Measurements from ENCODE around the gene HS2ST1.
"Not testable (repeated sequence)": the region's sequence is repeated elsewhere in the genome, so short reads cannot be mapped to it uniquely, and the experiment has no call there.

HS2ST1 gene

DNA sequence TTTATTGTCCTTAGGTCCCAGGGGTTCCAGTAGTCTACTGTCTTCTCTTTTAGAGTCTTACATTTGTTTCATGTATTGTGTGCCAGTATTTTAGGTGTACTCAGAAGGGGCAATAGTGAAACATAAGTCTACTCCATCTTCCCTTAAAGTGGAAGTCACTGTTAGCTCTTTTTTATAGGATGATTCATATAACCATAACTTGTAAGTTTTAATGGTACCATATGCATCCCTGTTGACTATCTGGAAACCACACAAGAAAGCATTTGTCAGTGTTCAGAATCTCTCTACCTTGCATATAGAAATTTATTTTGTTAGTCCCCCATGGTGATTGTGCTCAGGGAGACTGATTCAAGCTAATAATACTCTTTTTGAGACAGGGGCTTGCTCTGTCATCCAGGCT is 149.9 kb downstream of the HS2ST1 start:
- H3K4me1 Mint-ChIP-seq = peaks cover 7% of the 10 kb centered on the region
- H3K27me3 Mint-ChIP-seq = no peaks in the 10 kb centered on the region
- CTCF ChIA-PET = no interaction called here
- H3K36me3 Mint-ChIP-seq = peaks cover 3% of the 10 kb centered on the region
- no peak overlapping the region for H3K4me3 Mint-ChIP-seq
- H3K9me3 Mint-ChIP-seq = peaks cover 8% of the 10 kb centered on the region
- no peak for DNase-seq
- H3K27ac Mint-ChIP-seq = no peak overlapping the region

GRCh38 chr1:87064986-87065385 is 150.6 kb downstream of the HS2ST1 start:
- Mint-ChIP-seq H3K36me3 (peaks cover 3% of the 10 kb centered on the region), H3K9me3 (peaks cover 8% of the 10 kb centered on the region), H3K27ac (no peak overlapping the region), H3K4me1 (peaks cover 7% of the 10 kb centered on the region), H3K4me3 (no peak overlapping the region), H3K27me3 (no peaks in the 10 kb centered on the region)
- CTCF ChIA-PET = no interaction called here
- no peak for DNase-seq

- CTCF ChIA-PET, H3K9me3 Mint-ChIP-seq, H3K27me3 Mint-ChIP-seq, DNase-seq, H3K27ac Mint-ChIP-seq, H3K4me1 Mint-ChIP-seq, H3K4me3 Mint-ChIP-seq, H3K36me3 Mint-ChIP-seq: not testable (repeated sequence)
Measured at GRCh38 chr1:87066708-87067107, 152.3 kb downstream of the HS2ST1 start.

DNA sequence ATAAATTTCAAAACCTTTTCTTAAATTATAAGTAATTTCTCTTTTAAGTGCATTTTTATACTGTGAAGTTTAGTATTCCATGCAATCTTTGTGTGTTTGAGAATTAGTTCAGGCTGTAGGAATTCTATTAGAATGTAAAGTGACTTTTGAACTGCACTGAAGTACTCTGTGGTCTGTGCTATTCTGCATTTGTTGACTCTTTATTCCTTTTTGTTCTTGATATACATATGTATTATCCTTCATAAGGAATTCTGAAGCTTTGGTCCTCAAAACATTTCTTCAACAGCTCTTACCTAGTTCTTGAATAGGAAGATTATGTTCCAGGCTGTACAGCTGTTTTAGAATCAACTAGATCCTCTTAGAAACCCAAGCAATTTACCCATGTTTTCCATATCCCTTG is 158.0 kb downstream of the HS2ST1 start:
- Mint-ChIP-seq H3K27ac (no peak overlapping the region), H3K4me3 (no peak overlapping the region), H3K9me3 (no peaks in the 10 kb centered on the region), H3K27me3 (no peaks in the 10 kb centered on the region), H3K36me3 (peaks cover 3% of the 10 kb centered on the region), H3K4me1 (no peaks in the 10 kb centered on the region)
- no peak for DNase-seq
- CTCF ChIA-PET = no interaction called here

DNA sequence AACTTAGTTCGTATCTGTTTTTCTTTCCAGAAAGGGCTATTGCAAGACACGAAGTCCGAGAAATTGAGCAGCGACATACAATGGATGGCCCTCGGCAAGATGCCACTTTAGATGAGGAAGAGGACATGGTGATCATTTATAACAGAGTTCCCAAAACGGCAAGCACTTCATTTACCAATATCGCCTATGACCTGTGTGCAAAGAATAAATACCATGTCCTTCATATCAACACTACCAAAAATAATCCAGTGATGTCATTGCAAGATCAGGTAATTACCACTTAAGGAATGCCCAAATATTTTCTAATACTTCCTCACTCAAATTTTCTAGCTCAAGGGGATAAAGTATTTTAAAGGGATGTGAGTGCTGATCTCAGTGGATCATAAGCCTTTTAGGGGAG is 158.5 kb downstream of the HS2ST1 start:
- H3K36me3 Mint-ChIP-seq = peaks cover 1% of the 10 kb centered on the region
- no peaks in the 10 kb centered on the region for H3K4me1 Mint-ChIP-seq
- no peaks in the 10 kb centered on the region for H3K9me3 Mint-ChIP-seq
- DNase-seq = no peak
- CTCF ChIA-PET = no interaction called here
- H3K27me3 Mint-ChIP-seq = no peaks in the 10 kb centered on the region
- H3K27ac Mint-ChIP-seq = no peak overlapping the region
- no peak overlapping the region for H3K4me3 Mint-ChIP-seq

DNA sequence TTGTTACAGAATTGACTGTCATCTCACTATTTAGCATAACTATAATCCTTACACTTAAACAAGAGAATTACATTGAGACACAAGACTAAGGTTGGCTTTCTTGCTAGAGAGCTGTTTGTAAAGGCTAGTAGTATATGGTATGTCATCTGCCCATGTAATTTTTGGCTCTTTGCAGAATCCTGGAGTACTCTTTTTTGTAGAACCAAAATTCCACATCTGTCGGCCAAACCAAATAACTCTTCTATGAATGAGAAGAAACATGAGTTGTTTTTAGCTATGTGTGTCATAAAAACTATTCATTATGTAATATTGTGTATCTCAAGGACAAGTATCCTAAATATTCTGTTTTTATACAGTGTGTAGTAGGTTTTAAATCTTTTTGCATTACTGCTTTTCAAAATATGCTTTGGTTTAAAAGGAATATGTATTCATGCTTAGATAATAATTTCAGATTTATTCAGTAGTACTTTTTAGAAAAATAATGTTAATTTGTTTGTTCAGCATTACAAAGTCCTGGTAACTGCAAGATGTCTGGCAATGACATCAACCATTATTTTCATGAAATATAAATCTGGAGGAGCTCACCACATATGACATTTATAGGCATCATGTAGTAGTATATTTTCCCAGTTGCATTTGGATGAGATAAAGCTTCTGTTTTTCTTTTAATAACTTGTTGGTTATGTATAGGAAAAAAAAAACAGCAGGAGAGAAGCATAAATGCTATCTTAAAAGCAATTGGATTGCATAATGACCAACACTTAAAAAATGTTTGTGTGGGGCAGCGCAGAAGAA is 159.8 kb downstream of the HS2ST1 start:
- Mint-ChIP-seq H3K9me3 (no peaks in the 10 kb centered on the region), H3K27me3 (no peaks in the 10 kb centered on the region), H3K4me3 (no peak overlapping the region), H3K36me3 (peaks cover 1% of the 10 kb centered on the region), H3K27ac (no peak overlapping the region), H3K4me1 (no peaks in the 10 kb centered on the region)
- CTCF ChIA-PET = interaction anchor here (1.0 kb wide), 1 partner anchor 9 kb away, joined by 4 read pairs; no protein-coding TSS in a partner anchor
- no peak for DNase-seq

DNA sequence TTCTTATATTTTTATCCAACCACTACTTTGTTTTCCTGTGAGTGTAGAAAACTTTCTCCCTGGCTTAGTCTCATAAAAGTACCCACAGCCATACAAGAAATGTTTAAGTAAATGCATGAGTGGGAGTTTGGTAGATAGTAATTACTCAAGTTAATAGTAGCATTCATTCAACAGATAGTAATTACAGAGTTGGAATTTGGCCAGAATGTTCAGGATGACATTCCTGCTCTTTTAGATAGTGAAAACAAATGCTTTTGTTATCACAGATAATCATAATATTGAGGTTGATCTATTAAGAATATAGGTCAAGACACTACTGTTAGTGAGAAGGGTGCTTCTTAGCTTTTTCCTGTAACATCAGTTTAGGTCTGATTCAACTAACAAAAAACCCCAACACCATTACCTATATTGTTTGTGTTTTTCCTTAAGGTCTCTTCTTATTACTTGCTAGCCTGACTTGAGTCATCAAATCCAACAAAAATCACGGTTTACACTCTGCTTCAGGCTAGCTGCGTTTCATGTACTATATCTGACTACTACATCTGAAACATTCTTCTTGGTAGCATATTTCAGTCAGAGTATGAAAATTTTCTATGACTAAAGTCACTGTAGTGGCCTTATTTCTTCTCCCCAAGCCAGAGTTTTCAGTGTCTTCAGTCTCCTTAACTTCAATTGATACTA is 163.7 kb downstream of the HS2ST1 start:
- no peak for DNase-seq
- no peaks in the 10 kb centered on the region for H3K9me3 Mint-ChIP-seq
- no peak overlapping the region for H3K27ac Mint-ChIP-seq
- H3K36me3 Mint-ChIP-seq = peaks cover 1% of the 10 kb centered on the region
- H3K27me3 Mint-ChIP-seq = no peaks in the 10 kb centered on the region
- H3K4me3 Mint-ChIP-seq = no peak overlapping the region
- CTCF ChIA-PET = no interaction called here
- H3K4me1 Mint-ChIP-seq = no peaks in the 10 kb centered on the region

GRCh38 chr1:87084244-87084836 is 169.9 kb downstream of the HS2ST1 start:
- no peak overlapping the region for H3K27ac Mint-ChIP-seq
- peaks cover 6% of the 10 kb centered on the region for H3K4me1 Mint-ChIP-seq
- no peaks in the 10 kb centered on the region for H3K36me3 Mint-ChIP-seq

DNA sequence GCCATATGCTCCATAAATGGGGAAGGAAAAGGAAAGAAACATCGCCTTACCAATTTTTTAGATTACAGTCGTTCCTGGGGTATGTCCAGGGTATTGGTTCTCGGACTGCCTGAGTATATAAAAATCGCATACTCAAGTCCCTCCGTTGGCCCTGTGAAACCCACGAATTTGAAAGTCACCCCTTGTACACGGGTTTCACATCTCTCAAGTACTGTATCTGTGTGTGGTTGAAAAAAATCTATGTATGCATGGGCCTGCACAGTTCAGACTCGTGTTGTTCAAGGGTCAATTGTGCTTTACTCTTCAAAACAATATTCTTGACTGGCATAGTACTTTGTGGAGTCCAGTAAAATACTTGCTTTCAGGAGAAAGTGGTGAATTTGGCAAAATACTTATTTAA is 171.7 kb downstream of the HS2ST1 start:
- H3K4me1 Mint-ChIP-seq = peaks cover 11% of the 10 kb centered on the region
- no peak for DNase-seq
- H3K9me3 Mint-ChIP-seq = no peaks in the 10 kb centered on the region
- CTCF ChIA-PET = interaction anchor here (0.8 to 5.8 kb wide), 5 partner anchors 11 to 585 kb away, joined by 3 to 52 read pairs (median 3); partner anchors contain the start of gene SH3GLB1
- no peak overlapping the region for H3K27ac Mint-ChIP-seq
- no peaks in the 10 kb centered on the region for H3K36me3 Mint-ChIP-seq
- no peak overlapping the region for H3K4me3 Mint-ChIP-seq
- H3K27me3 Mint-ChIP-seq = no peaks in the 10 kb centered on the region

More at GRCh38 chr1:87084244-87084836, 169.9 kb downstream of the HS2ST1 start:
- Mint-ChIP-seq H3K4me3 (no peak overlapping the region), H3K9me3 (no peaks in the 10 kb centered on the region), H3K27me3 (no peaks in the 10 kb centered on the region)
- CTCF ChIA-PET = interaction anchor here (0.8 to 5.8 kb wide), 24 partner anchors 10 to 583 kb away, joined by 3 to 52 read pairs (median 3); partner anchors contain the start of genes HS2ST1 and SELENOF
- no peak for DNase-seq

- no peaks in the 10 kb centered on the region for H3K36me3 Mint-ChIP-seq
- H3K27ac Mint-ChIP-seq = no peak overlapping the region
- CTCF ChIA-PET = interaction anchor here (4.1 kb wide), 1 partner anchor 255 kb away, joined by 11 read pairs; no protein-coding TSS in a partner anchor
- no peaks in the 10 kb centered on the region for H3K27me3 Mint-ChIP-seq
- no peaks in the 10 kb centered on the region for H3K9me3 Mint-ChIP-seq
- H3K4me3 Mint-ChIP-seq = no peak overlapping the region
- DNase-seq = no peak
- peaks cover 11% of the 10 kb centered on the region for H3K4me1 Mint-ChIP-seq
Measured at GRCh38 chr1:87089070-87089736, 174.8 kb downstream of the HS2ST1 start.

DNA sequence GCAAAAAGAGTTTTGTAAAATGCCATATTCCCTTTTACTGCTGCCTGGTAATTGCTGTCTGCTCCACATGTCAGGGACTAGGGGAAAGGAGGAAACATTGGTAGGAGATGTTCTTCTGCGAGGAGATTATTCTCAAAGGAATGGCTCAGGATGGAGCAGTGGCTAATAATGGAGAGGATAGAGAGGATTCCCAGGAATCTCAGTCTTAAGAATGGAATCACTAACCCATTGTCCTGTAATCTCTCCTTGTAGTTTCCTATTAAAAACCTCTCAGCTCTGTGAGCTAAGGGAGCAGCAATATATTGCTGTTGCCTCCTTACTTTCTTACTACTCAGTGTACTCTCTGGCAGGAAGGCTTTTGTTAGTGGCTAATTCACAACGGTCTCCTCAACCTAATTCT is 175.4 kb downstream of the HS2ST1 start:
- H3K4me3 Mint-ChIP-seq = no peak overlapping the region
- no peaks in the 10 kb centered on the region for H3K27me3 Mint-ChIP-seq
- CTCF ChIA-PET = interaction anchor here (4.1 kb wide), 1 partner anchor 256 kb away, joined by 11 read pairs; no protein-coding TSS in a partner anchor
- H3K36me3 Mint-ChIP-seq = no peaks in the 10 kb centered on the region
- H3K4me1 Mint-ChIP-seq = peaks cover 11% of the 10 kb centered on the region
- no peak overlapping the region for H3K27ac Mint-ChIP-seq
- no peak for DNase-seq
- no peaks in the 10 kb centered on the region for H3K9me3 Mint-ChIP-seq

GRCh38 chr1:87091425-87091824 is 177.0 kb downstream of the HS2ST1 start:
- Mint-ChIP-seq H3K36me3 (no peaks in the 10 kb centered on the region), H3K9me3 (no peaks in the 10 kb centered on the region), H3K27me3 (no peaks in the 10 kb centered on the region), H3K4me1 (peaks cover 11% of the 10 kb centered on the region), H3K4me3 (no peak overlapping the region), H3K27ac (no peak overlapping the region)
- DNase-seq = no peak
- CTCF ChIA-PET = no interaction called here

DNA sequence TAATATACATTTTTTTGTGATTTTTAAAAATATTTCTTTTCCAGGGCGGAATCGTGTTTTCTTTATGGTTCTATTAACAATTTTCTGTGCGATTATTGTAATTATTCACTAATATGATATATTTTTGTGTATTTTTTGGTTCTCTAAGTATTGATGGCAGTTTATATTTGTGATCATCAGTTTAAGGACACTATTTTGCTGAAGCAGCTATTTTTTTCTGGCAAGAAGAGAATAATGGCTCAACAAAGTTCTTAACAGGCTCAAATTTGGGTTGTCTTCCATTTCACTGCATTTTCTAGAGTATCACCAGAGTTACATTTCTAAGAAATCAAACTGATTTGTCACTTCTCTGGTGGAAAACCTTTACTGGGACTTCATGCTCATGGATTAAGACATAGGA is 178.4 kb downstream of the HS2ST1 start:
- CTCF ChIA-PET = no interaction called here
- no peak overlapping the region for H3K4me3 Mint-ChIP-seq
- peaks cover 11% of the 10 kb centered on the region for H3K4me1 Mint-ChIP-seq
- no peak for DNase-seq
- no peak overlapping the region for H3K27ac Mint-ChIP-seq
- no peaks in the 10 kb centered on the region for H3K27me3 Mint-ChIP-seq
- no peaks in the 10 kb centered on the region for H3K36me3 Mint-ChIP-seq
- no peaks in the 10 kb centered on the region for H3K9me3 Mint-ChIP-seq

DNA sequence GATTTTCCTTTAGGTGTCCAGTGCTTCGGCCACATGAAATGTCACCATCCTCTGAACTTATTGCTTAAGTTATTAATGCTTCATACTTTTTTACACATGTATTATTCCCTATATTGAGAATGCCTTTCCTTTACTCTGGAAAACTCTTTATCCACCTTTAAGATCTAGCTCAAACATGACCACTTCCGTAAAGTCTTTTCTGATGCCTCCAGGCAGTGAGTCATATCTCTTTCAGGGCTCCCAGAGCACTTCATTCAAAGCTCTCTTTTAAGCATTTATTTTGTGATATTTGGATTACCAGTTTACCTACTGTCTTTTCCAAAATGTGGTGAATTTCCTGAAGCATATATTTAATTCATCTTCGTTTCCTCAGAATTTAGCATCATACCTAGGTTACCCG is 178.9 kb downstream of the HS2ST1 start:
- CTCF ChIA-PET = interaction anchor here (1.0 kb wide), 1 partner anchor 10 kb away, joined by 3 read pairs; no protein-coding TSS in a partner anchor

More for the DNA sequence above, 178.9 kb downstream of the HS2ST1 start:
- Mint-ChIP-seq H3K9me3 (no peaks in the 10 kb centered on the region), H3K27ac (no peak overlapping the region), H3K27me3 (no peaks in the 10 kb centered on the region), H3K4me1 (peaks cover 11% of the 10 kb centered on the region), H3K36me3 (no peaks in the 10 kb centered on the region), H3K4me3 (no peak overlapping the region)
- no peak for DNase-seq

All from activated naive CD4-positive, alpha-beta T cell treated with anti-CD3 and anti-CD28 coated beads, Interleukin-2, amount 10 ng/mL, durations not matched to agents 7 days and 5 days (primary cell).